Spleen (tissue), 11 donors: ENCODE results near the gene MYO5A. TPM values are rescaled to one million over a fixed set of nuclear protein-coding genes. Genes with fewer than 3 reads are reported as not detected.
"Not testable (repeated sequence)": the region's sequence is repeated elsewhere in the genome, so short reads cannot be mapped to it uniquely, and the experiment has no call there.

Experiments used
- DNase-seq: peaks from one replicate; pipeline ENCODE4 v3.0.0-alpha.2; 2020
- H3K27ac ChIP-seq, 8 donors: fragments of 200-600 bp; sonication (generic) in 7 of 8; 1 replicate in 4 of 8; 2 replicates in 4 of 8; pipeline versions ENCODE4 v1.5.0 to v1.8.0; 2016 to 2021; ENCODE audit warnings: inconsistent platforms in 4 of 8, mild to moderate bottlenecking in 4 of 8, moderate library complexity in 1 of 8
- H3K27me3 ChIP-seq, 7 donors: fragments of 200-600 bp; sonication (generic) in 6 of 7; replicated peaks in 1 of 7; 1 replicate in 4 of 7; 2 replicates in 3 of 7; pipeline versions ENCODE4 v1.5.0 to v1.8.0; 2016 to 2021; ENCODE audit warnings: inconsistent platforms in 3 of 7, mild to moderate bottlenecking in 1 of 7
- H3K36me3 ChIP-seq, 6 donors: fragments of 200-600 bp; sonication (generic) in 5 of 6; 1 replicate in 4 of 6; 2 replicates in 2 of 6; pipeline versions ENCODE4 v1.5.0 to v1.8.0; 2016 to 2021; ENCODE audit warnings: inconsistent platforms in 2 of 6
- H3K4me1 ChIP-seq, 6 donors: fragments of 200-600 bp; sonication (generic) in 5 of 6; 1 replicate in 3 of 6; 2 replicates in 3 of 6; pipeline versions ENCODE4 v1.5.0 to v1.8.0; 2016 to 2021; ENCODE audit warnings: inconsistent platforms in 3 of 6
- H3K4me3 ChIP-seq, 8 donors: fragments of 200-600 bp; sonication (generic) in 7 of 8; 1 replicate in 4 of 8; 2 replicates in 4 of 8; pipeline versions ENCODE4 v1.5.0 to v1.8.0; 2016 to 2021; ENCODE audit warnings: inconsistent platforms in 4 of 8, mild to moderate bottlenecking in 4 of 8, moderate library complexity in 2 of 8
- H3K9me3 ChIP-seq, 8 donors: fragments of 200-600 bp; sonication (generic) in 7 of 8; 1 replicate in 4 of 8; 2 replicates in 4 of 8; pipeline versions ENCODE4 v1.5.0 to v1.8.0; 2016 to 2021; ENCODE audit warnings: inconsistent platforms in 4 of 8
- CTCF ChIP-seq, 11 experiments: fragments of 200-600 bp in 7 of 11; fragments of 450-650 bp in 4 of 11; sonication (generic) in 4 of 11; IDR thresholded peaks in 8 of 11; conservative IDR thresholded peaks in 3 of 11; 1 replicate in 7 of 11; 2 replicates in 4 of 11; pipeline versions ENCODE4 v1.4.0 to v1.8.0; 2016 to 2021; ENCODE audit warnings: antibody characterized with exemption in 11 of 11, inconsistent platforms in 4 of 11, mild to moderate bottlenecking in 1 of 11
- POLR2A ChIP-seq, 3 donors: fragments of 450-650 bp; IDR thresholded peaks; one replicate each; pipeline ENCODE4 v1.5.1; 2017; ENCODE audit warnings: antibody characterized with exemption in 3 of 3, mild to moderate bottlenecking in 1 of 3
- POLR2AphosphoS5 ChIP-seq, 3 donors: sonication (generic); formaldehyde crosslinking; IDR thresholded peaks; one replicate each; pipeline ENCODE4 v1.5.1; 2017; ENCODE audit warnings: antibody characterized with exemption in 3 of 3
- WGBS, 5 donors: extraction: QIAGEN DNeasy Blood & Tissue Kit in 3 of 5; methylation state at CpG; one replicate each; pipeline versions ENCODE4 v1.1.5 to v1.1.7; 2013 to 2018; 5-methylcytosine and 5-hydroxymethylcytosine counted together
- intact Hi-C: fragments of 100-400 bp; cut with DNase I; formaldehyde crosslinking; loops from one replicate; pipeline ENCODE4 v1.15.0; 2023; ENCODE audit warnings: low total_unique reads
- polyA plus RNA-seq, 3 donors: library from polyadenylated mRNA; stranded (reverse); fragments of 200-250 nt; gene quantifications; one replicate each; pipeline ENCODE4 v1.2.1, GENCODE V29; 2013
- total RNA-seq, 7 donors: library from RNA; depleted of rRNA in 3 of 7; stranded (reverse); fragments of >200 nt in 3 of 7; fragmentation: NEBNext Ultra II Directional in 4 of 7; extraction: Animal tissue kit (Norgen Biotek cat#: 25700) in 4 of 7; gene quantifications; one replicate each; pipeline versions ENCODE4 v1.1.0 to v1.2.1, GENCODE V29; 2016 to 2021
- donor health status: healthy with polysubstance abuse.
- donor health status: DM: no; HTN: no; CAD: no; lungs with moderate emphysema.
- donor health status: DM: no; HTN: no; CAD: no.
- donor health status: Bipolar disorder and iron deficiency.
- donor health status: healthy.
- donor health status: DM: no; HTN: no; CAD: no.
- donor health status: DM: yes; HTN: yes; CAD: no.

Gene MYO5A
- total and polyA plus RNA-seq, 10 donors, result 4.7 to 48.3 (median 35.4) TPM

- TF ChIP-seq POLR2A (IDR thresholded peaks at IDR 0.05) (no peak), CTCF (IDR thresholded peaks at IDR 0.05 in 8 of 11, conservative IDR thresholded peaks at IDR 0.05 in 3 of 11) (no peak), POLR2AphosphoS5 (IDR thresholded peaks at IDR 0.05) (no peak)
- no peaks in the 10 kb centered on the region for H3K9me3 ChIP-seq
- peaks cover 3 to 88% (median 67%) of the 10 kb centered on the region in 6 donors for H3K4me1 ChIP-seq
- H3K36me3 ChIP-seq, result peaks cover 0 to 50% (median 9%) of the 10 kb centered on the region in 6 donors
- intact Hi-C loops, result no loop called here
- H3K4me3 ChIP-seq, result no peak overlapping the region
- H3K27me3 ChIP-seq, result no peaks in the 10 kb centered on the region
- DNase-seq, result no peak
- no peak overlapping the region for H3K27ac ChIP-seq
Measured at GRCh38 chr15:52557274-52557641, 28.6 kb upstream of the MYO5A start.

GRCh38 chr15:52556524-52557273 lies 28.0 kb upstream of the MYO5A start:
- H3K27ac ChIP-seq, result no peak overlapping the region
- 44 to 80% (median 63%) methylated on average over 3 of the region's 3 CpGs for WGBS, 5 donors
- no peaks in the 10 kb centered on the region for H3K27me3 ChIP-seq
- peaks cover 3 to 88% (median 64%) of the 10 kb centered on the region in 6 donors for H3K4me1 ChIP-seq
- DNase-seq, result no peak
- H3K4me3 ChIP-seq, result no peak overlapping the region
- H3K36me3 ChIP-seq, result peaks cover 0 to 55% (median 11%) of the 10 kb centered on the region in 6 donors
- no peak for TF ChIP-seq POLR2AphosphoS5 (IDR thresholded peaks at IDR 0.05)
- no peak for TF ChIP-seq POLR2A (IDR thresholded peaks at IDR 0.05)
- no peak for TF ChIP-seq CTCF (IDR thresholded peaks at IDR 0.05 in 8 of 11, conservative IDR thresholded peaks at IDR 0.05 in 3 of 11)
- no peaks in the 10 kb centered on the region for H3K9me3 ChIP-seq
- intact Hi-C loops, result no loop called here

- peaks cover 0 to 93% (median 41%) of the 10 kb centered on the region in 6 donors for H3K36me3 ChIP-seq
- H3K4me3 ChIP-seq, result peak overlapping the region in 1 of 8 donors; percentile 22
- intact Hi-C loops, result no loop called here
- H3K4me1 ChIP-seq, result peaks cover 2 to 60% (median 28%) of the 10 kb centered on the region in 6 donors
- no peak for DNase-seq
- WGBS, 5 donors, result 48 to 78% (median 58%) methylated on average over 2 of the region's 2 CpGs
- peak overlapping the region; percentile 5 to 83 (median 74) for H3K27ac ChIP-seq
- no peak for TF ChIP-seq CTCF (IDR thresholded peaks at IDR 0.05 in 8 of 11, conservative IDR thresholded peaks at IDR 0.05 in 3 of 11)
- no peak for TF ChIP-seq POLR2AphosphoS5 (IDR thresholded peaks at IDR 0.05)
- TF ChIP-seq POLR2A (IDR thresholded peaks at IDR 0.05), result no peak
- H3K9me3 ChIP-seq, result no peaks in the 10 kb centered on the region
- H3K27me3 ChIP-seq, result no peaks in the 10 kb centered on the region
Measured at GRCh38 chr15:52552303-52552702, 23.6 kb upstream of the MYO5A start.

GRCh38 chr15:52551762-52552161 lies 23.1 kb upstream of the MYO5A start:
- peak; percentile 83 for DNase-seq
- H3K27me3 ChIP-seq, result no peaks in the 10 kb centered on the region
- H3K27ac ChIP-seq, result peak overlapping the region in 7 of 8 donors; percentile 16 to 83 (median 76)
- no peak for TF ChIP-seq POLR2A (IDR thresholded peaks at IDR 0.05)
- TF ChIP-seq POLR2AphosphoS5 (IDR thresholded peaks at IDR 0.05), result peak in 1 of 3 donors; percentile 73
- H3K9me3 ChIP-seq, result no peaks in the 10 kb centered on the region
- intact Hi-C loops, result no loop called here
- H3K4me3 ChIP-seq, result peak overlapping the region in 1 of 8 donors; percentile 22
- peaks cover 0 to 55% (median 23%) of the 10 kb centered on the region in 6 donors for H3K4me1 ChIP-seq
- peaks cover 0 to 96% (median 41%) of the 10 kb centered on the region in 6 donors for H3K36me3 ChIP-seq
- whole genome bisulfite sequencing, 5 donors, result 44 to 71% (median 52%) methylated on average over 6 of the region's 6 CpGs

- Histone ChIP-seq H3K36me3 (peaks cover 0 to 96% (median 44%) of the 10 kb centered on the region in 6 donors), H3K4me1 (peaks cover 0 to 49% (median 18%) of the 10 kb centered on the region in 6 donors), H3K4me3 (peak overlapping the region in 1 of 8 donors; percentile 22), H3K27ac (peak overlapping the region in 6 of 8 donors; percentile 16 to 83 (median 76))
- intact Hi-C loops, H3K9me3 ChIP-seq, H3K27me3 ChIP-seq, DNase-seq: not testable (repeated sequence)
- 49 to 88% (median 70%) methylated on average over 1 of the region's 1 CpG for WGBS, 5 donors
Measured at GRCh38 chr15:52551186-52551585, 22.5 kb upstream of the MYO5A start.
